Activated naive CD4-positive, alpha-beta T cell treated with anti-CD3 and anti-CD28 coated beads, Interleukin-2, amount 50 U/mL, for 24 hours (primary cell): Measurements from ENCODE around the gene IPO8.

ENCODE experiments used
- H3K27ac Mint-ChIP-seq: one replicate; pipeline ENCODE4 v1.8.0; 2021; ENCODE audit warnings: mild to moderate bottlenecking, mixed read lengths
- H3K27me3 Mint-ChIP-seq: one replicate; pipeline ENCODE4 v1.8.0; 2021; ENCODE audit warnings: mixed read lengths
- H3K36me3 Mint-ChIP-seq: one replicate; pipeline ENCODE4 v1.8.0; 2021; ENCODE audit warnings: mixed read lengths
- H3K4me1 Mint-ChIP-seq: one replicate; pipeline ENCODE4 v1.8.0; 2021; ENCODE audit warnings: mixed read lengths
- H3K4me3 Mint-ChIP-seq: one replicate; pipeline ENCODE4 v1.8.0; 2021; ENCODE audit warnings: mild to moderate bottlenecking, mixed read lengths
- H3K9me3 Mint-ChIP-seq: one replicate; pipeline ENCODE4 v1.8.0; 2021; ENCODE audit warnings: mixed read lengths

Gene IPO8

DNA sequence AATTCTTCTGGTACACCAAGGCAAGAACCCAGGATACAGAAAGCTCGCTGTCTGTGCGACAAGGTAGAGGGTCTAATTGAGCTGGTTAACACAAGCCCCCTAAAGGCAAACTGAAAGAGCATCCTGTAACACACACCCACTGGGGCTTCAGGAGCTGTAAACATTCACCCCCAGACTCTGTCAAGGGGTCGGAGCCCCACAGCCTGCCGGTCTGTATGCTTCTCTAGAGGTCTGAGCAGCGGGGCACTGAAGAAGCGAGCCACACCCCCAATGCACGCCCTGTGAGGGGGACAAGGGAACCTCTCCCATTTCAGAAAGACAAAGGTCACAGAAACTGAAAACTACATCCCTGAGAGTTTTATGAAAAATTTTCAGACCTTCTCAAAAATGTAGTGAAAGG, 1.3 kb upstream of the IPO8 start:
- Mint-ChIP-seq H3K27ac (no peak overlapping the region), H3K27me3 (no peaks in the 10 kb centered on the region), H3K4me3 (peak overlapping the region; percentile 27)

DNA sequence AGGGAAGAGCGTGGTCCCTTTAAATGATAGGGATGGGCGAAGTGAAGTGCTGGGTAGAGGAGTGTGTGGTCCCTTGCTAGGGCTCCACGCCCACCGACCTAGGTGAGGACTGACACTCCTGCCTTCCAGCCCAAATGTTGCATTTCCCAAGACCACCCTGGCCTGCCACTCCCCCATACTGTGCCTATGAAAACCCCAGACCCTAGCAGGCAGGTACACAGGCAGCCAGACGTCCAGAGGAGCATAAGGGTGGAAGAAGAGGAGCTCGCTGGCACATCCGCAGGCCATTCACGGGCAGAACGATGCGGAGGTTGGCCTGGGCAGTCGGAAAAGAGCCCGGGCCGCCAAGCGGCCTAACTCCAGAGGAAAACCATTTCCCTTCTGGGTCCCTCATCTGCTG, 817 bp upstream of the IPO8 start:
- Mint-ChIP-seq H3K27ac (peak overlapping the region; percentile 93), H3K4me1 (peaks cover 36% of the 10 kb centered on the region), H3K4me3 (peak overlapping the region; percentile 92), H3K9me3 (no peaks in the 10 kb centered on the region), H3K27me3 (no peaks in the 10 kb centered on the region), H3K36me3 (no peaks in the 10 kb centered on the region)

More for the DNA sequence above, 1.3 kb upstream of the IPO8 start:
- peaks cover 32% of the 10 kb centered on the region for H3K4me1 Mint-ChIP-seq
- H3K9me3 Mint-ChIP-seq = no peaks in the 10 kb centered on the region
- no peaks in the 10 kb centered on the region for H3K36me3 Mint-ChIP-seq

- peak overlapping the region; percentile 92 for H3K4me3 Mint-ChIP-seq
- H3K27me3 Mint-ChIP-seq = no peaks in the 10 kb centered on the region
- no peaks in the 10 kb centered on the region for H3K36me3 Mint-ChIP-seq
- peak overlapping the region; percentile 93 for H3K27ac Mint-ChIP-seq
- H3K9me3 Mint-ChIP-seq = no peaks in the 10 kb centered on the region
- H3K4me1 Mint-ChIP-seq = peaks cover 40% of the 10 kb centered on the region
Measured at GRCh38 chr12:30696103-30696408, 387 bp upstream of the IPO8 start.

DNA sequence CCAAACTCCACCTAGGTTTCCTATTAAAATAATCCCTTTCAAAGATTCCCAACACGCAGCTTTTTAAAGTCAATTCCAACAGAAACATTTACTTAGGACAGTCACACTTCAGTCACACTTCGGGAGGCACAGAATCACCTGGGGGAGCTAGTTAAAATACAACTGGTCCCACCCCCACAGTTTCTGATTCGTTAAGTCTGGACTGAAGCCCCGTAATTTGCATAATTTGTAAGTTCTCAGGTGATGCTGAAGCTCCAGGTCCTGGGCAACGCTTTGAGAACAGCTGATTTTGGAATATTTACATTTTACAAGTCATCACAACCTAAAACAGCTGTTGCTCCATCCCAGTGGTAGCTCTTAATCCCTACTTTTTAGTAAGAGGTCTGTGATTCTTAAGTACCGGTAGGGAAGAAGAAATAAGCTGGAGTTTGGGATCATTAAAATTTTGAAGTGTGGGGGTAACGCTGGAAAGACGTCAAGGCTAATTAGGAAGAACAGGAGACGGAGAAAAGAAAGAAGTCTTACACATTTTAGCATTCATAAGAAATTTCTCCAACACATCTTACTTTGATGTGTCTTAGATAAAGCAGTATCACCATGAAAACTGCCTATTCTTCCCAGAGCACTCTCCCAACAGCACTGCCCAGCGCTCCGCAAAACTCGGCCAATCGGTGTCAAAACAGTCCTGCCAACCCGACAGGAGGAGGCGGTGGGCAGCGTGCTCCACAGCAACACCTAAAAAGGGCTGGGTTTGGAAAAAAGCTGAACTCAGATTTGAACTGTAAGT, 1.1 kb downstream of the IPO8 start:
- no peaks in the 10 kb centered on the region for H3K9me3 Mint-ChIP-seq
- peak overlapping the region; percentile 92 for H3K4me3 Mint-ChIP-seq
- H3K27me3 Mint-ChIP-seq = no peaks in the 10 kb centered on the region
- H3K4me1 Mint-ChIP-seq = peaks cover 52% of the 10 kb centered on the region
- H3K36me3 Mint-ChIP-seq = no peaks in the 10 kb centered on the region
- H3K27ac Mint-ChIP-seq = peak overlapping the region; percentile 95

DNA sequence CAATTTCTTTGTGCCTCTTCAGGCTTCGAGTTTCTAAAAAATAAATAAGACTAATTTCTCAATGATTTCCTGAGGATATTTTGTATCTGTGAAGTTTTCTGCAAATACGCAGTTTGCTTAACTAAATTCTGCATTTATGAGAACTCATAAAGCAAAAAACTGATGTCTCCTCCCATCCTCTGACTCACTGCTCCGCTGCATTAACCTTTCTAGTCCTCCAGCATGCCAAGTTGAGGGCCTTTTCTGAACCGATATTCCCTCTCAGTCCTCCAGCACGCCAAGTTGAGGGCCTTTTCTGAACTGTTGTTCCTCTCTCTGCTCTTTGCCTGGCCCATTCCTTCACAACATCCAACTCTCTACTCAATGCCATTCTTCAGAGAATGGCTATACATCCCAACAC, 3.2 kb downstream of the IPO8 start:
- H3K27ac Mint-ChIP-seq = no peak overlapping the region
- peaks cover 1% of the 10 kb centered on the region for H3K36me3 Mint-ChIP-seq
- H3K27me3 Mint-ChIP-seq = no peaks in the 10 kb centered on the region
- H3K4me3 Mint-ChIP-seq = peak overlapping the region; percentile 8
- no peaks in the 10 kb centered on the region for H3K9me3 Mint-ChIP-seq
- peaks cover 65% of the 10 kb centered on the region for H3K4me1 Mint-ChIP-seq

GRCh38 chr12:30691122-30691879, 4.4 kb downstream of the IPO8 start:
- no peaks in the 10 kb centered on the region for H3K27me3 Mint-ChIP-seq
- H3K4me3 Mint-ChIP-seq = no peak overlapping the region
- H3K4me1 Mint-ChIP-seq = peaks cover 66% of the 10 kb centered on the region
- H3K36me3 Mint-ChIP-seq = peaks cover 1% of the 10 kb centered on the region
- H3K9me3 Mint-ChIP-seq = no peaks in the 10 kb centered on the region
- no peak overlapping the region for H3K27ac Mint-ChIP-seq

DNA sequence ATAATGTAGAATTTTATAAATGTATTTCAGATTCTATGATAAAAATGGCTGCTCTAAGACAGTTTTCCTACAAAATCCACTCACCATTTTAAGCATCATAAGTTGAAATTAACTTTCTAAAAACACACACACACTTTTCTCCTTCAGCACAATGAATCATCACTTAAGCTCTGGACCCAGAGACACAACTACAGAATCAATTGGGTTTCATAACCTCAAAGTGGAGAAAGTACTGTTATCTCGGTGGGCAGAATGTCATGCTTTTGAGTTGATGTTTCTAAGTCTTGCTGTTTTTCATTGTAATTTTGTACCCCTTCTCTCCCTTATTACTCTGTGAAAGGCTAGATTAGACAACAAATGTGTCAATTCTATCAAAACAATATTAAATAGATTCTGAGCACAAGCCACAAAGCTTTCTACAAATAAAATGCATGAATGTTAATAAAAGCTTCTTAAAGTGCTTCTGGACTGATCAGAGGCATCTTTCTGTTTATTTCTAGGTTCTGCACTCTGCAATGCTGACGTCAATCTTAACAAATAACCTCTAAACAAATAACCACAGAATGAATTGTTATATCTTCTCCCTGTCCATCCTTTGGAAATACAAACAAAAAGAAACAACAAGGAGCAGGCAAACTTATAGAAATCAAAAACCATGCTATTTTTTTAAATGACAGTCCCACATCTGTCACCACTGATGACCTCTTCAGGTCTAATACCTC, 8.2 kb downstream of the IPO8 start:
- Mint-ChIP-seq H3K36me3 (peaks cover 13% of the 10 kb centered on the region), H3K4me3 (no peak overlapping the region), H3K27me3 (no peaks in the 10 kb centered on the region), H3K4me1 (peaks cover 46% of the 10 kb centered on the region), H3K27ac (no peak overlapping the region), H3K9me3 (no peaks in the 10 kb centered on the region)

- H3K27ac Mint-ChIP-seq = no peak overlapping the region
- H3K9me3 Mint-ChIP-seq = no peaks in the 10 kb centered on the region
- no peak overlapping the region for H3K4me3 Mint-ChIP-seq
- H3K4me1 Mint-ChIP-seq = peaks cover 6% of the 10 kb centered on the region
- H3K27me3 Mint-ChIP-seq = no peaks in the 10 kb centered on the region
- peaks cover 20% of the 10 kb centered on the region for H3K36me3 Mint-ChIP-seq
Measured at GRCh38 chr12:30679241-30679640, 16.4 kb downstream of the IPO8 start.

DNA sequence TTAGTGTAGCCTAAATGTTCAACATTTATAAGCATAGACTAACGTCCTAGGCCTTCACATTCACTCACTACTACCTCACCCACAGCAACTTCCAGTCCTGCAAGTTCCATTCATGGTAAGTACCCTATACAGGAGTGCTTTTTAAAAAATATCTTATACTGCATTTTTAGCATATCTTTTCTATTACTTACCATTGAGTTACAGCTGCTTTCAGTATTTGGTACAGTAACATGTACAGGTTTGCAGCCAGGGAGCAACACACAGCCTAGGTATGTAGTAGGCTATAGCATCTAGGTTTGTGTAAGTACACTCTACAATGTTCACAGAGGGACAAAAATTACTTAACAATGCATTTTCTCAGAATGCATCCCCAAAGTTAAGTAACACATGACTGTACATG, 17.4 kb downstream of the IPO8 start:
- Mint-ChIP-seq H3K27ac (no peak overlapping the region), H3K27me3 (no peaks in the 10 kb centered on the region), H3K9me3 (no peaks in the 10 kb centered on the region), H3K4me1 (peaks cover under 1% of the 10 kb centered on the region), H3K4me3 (no peak overlapping the region), H3K36me3 (peaks cover 14% of the 10 kb centered on the region)

GRCh38 chr12:30661210-30661609, 34.5 kb downstream of the IPO8 start:
- H3K36me3 Mint-ChIP-seq = peaks cover 20% of the 10 kb centered on the region
- no peaks in the 10 kb centered on the region for H3K4me1 Mint-ChIP-seq
- no peak overlapping the region for H3K27ac Mint-ChIP-seq
- H3K4me3 Mint-ChIP-seq = no peak overlapping the region
- H3K27me3 Mint-ChIP-seq = no peaks in the 10 kb centered on the region
- no peaks in the 10 kb centered on the region for H3K9me3 Mint-ChIP-seq

GRCh38 chr12:30652034-30652696, 43.5 kb downstream of the IPO8 start:
- Mint-ChIP-seq H3K9me3 (no peaks in the 10 kb centered on the region), H3K27me3 (no peaks in the 10 kb centered on the region), H3K27ac (no peak overlapping the region), H3K4me1 (peaks cover 15% of the 10 kb centered on the region), H3K36me3 (peaks cover 14% of the 10 kb centered on the region), H3K4me3 (no peak overlapping the region)

DNA sequence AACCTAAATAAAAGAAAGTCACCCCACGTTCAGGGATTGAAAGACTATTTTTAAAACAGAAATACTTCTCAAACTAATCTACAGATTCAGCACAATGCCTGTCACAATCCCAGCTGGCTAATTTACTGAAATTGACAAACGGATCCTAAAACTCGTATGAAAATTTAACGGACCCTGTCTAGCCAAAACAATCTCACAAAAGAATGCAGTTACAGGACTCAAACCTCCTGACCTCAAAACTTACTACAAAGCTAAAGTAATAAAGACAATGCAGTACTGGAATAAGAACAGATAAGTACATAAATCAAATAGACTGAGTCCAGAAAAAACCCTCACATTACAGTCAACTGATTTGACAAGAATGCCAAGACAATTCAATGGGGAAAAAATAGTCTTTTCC, 48.8 kb downstream of the IPO8 start:
- H3K36me3 Mint-ChIP-seq = peaks cover 28% of the 10 kb centered on the region
- H3K27ac Mint-ChIP-seq = no peak overlapping the region
- no peak overlapping the region for H3K4me3 Mint-ChIP-seq
- H3K27me3 Mint-ChIP-seq = no peaks in the 10 kb centered on the region
- no peaks in the 10 kb centered on the region for H3K9me3 Mint-ChIP-seq
- H3K4me1 Mint-ChIP-seq = peaks cover 20% of the 10 kb centered on the region

DNA sequence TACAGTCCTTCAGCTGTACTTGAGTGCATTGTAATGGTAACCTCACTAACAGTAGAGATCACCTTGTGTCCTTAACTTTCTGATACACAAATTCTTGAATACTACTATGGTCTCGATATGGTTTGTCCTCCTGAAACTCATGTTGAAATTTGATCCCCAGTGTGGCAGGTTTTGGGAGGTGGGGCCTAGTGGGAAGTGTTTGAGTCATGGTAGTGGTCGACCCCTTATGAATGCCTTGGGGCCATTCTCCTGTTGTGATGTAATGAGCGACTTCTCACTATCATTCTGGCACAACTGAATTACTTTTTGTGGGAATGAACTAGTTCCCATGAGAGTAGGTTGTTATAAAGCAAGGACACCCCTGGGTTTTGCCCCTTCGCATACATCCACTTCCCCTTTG, 52.3 kb downstream of the IPO8 start:
- Mint-ChIP-seq H3K27me3 (no peaks in the 10 kb centered on the region), H3K9me3 (no peaks in the 10 kb centered on the region), H3K36me3 (peaks cover 26% of the 10 kb centered on the region), H3K27ac (no peak overlapping the region), H3K4me3 (no peak overlapping the region), H3K4me1 (peaks cover 13% of the 10 kb centered on the region)

GRCh38 chr12:30640392-30640791, 55.3 kb downstream of the IPO8 start:
- Mint-ChIP-seq H3K36me3 (peaks cover 23% of the 10 kb centered on the region), H3K27ac (no peak overlapping the region), H3K4me1 (peaks cover 3% of the 10 kb centered on the region), H3K27me3 (no peaks in the 10 kb centered on the region), H3K4me3 (no peak overlapping the region), H3K9me3 (no peaks in the 10 kb centered on the region)

- Mint-ChIP-seq H3K4me1 (no peaks in the 10 kb centered on the region), H3K36me3 (peaks cover 24% of the 10 kb centered on the region), H3K4me3 (no peak overlapping the region), H3K27ac (no peak overlapping the region), H3K27me3 (no peaks in the 10 kb centered on the region), H3K9me3 (no peaks in the 10 kb centered on the region)
Measured at GRCh38 chr12:30635385-30635784, 60.3 kb downstream of the IPO8 start.
